GM18517 (cell line): ENCODE results near the gene SLC6A13.
"Not testable (repeated sequence)": the region's sequence is repeated elsewhere in the genome, so short reads cannot be mapped to it uniquely, and the experiment has no call there.

Experiments used
- ATAC-seq: cut with Tn5 transposase; IDR thresholded peaks from one replicate; pipeline ENCODE4 v1.9.1; 2021; ENCODE audit warnings: mild to moderate bottlenecking, moderate library complexity; ENCODE audit not compliant: unreplicated experiment

The SLC6A13 gene

DNA sequence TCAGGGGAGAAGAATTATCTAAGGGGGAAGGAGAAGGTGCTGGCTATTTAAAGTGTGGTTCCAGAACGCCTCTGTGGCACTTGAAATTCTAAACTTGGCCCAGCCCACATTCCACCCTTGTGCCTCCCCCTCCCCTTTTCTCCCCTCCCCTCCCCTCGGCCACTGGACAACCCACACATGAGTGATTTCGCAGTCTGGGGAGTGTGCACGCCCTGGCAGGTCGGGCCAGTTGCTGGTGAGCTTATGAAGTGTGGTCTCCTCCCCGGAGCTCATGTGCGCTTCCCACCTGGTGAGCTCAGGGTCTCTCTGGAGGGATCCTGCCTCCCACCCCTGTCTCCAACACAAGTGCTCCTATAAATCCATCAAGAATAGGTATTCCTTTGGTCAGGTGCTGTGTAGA, at the start of gene SLC6A13:
Gene SLC6A13, minus strand, starts transcription at position 20 of the 400 bp plus-strand sequence. CDS start 2,784 bp downstream, outside the sequence.
- no peak for ATAC-seq

DNA sequence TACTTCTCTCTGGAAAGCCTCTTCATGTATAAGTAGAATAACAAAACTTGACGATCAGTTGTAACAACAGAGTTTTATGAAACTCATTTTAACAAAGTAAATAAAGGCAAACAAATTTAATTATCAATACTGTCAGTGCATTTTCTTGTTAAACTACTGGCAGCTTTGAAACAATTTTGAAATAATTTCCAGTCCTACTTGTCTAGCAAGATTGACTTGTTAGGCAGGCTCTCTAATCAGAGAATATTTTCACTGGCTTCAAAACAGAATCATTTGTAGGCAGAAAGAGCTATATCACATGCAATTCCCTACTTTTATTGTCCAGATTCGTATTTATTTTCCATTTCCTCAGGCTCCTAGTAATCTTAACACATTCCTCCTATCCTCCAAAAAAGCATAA, 45.9 kb upstream of the SLC6A13 start:
- ATAC-seq: no peak

DNA sequence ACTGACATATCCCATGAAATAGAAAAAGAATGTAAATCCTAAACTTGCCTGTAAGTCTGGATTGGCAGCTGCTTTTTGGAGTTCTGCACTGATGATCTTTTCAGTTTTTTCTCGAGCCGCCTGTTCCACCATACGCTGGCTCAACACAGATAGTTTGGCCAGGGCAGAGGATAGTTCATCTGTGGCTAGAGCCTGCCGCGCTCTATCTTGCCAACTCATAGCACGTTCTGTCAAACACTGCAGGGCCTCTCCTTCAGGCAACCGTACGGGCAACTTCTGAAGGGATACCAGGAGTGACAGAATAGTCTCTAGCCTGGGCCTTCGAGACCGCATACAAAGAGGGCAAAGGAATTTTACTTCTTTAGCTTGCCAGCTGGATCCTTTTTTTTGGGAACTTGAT, 44.8 kb upstream of the SLC6A13 start:
- no peak for ATAC-seq

DNA sequence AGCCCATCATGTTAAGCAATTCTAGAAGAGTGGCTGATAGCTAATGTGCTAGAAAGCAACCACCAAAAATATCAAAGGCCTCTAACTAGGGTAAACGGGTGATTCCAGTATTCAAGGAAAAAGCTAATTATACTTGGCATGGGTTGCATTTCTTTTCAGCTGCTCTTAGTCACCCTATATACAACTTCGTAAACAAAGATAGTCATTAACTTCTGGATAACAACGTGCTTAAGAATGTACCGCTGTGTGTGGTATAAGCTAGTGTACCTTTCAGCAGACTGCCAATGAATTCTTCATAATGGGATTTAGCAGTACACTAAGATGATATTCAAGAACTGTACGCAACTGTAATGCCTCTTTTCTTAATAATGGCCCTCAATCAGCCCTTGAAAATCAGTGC, 42.2 kb upstream of the SLC6A13 start:
- ATAC-seq: no peak

DNA sequence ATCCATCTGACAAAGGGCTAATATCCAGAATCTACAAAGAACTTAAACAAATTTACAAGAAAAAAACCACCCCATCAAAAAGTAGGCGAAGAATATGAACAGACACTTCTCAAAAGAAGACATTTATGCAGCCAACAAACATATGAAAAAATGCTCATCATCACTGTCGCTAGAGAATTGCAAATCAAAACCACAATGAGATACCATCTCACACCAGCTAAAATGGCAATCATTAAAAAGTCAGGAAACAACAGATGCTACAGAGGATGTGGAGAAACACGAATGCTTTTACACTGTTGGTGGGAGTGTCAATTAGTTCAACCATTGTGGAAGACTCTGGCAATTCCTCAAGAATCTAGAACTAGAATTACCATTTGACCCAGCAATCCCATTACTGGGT, 40.1 kb upstream of the SLC6A13 start:
- ATAC-seq: not testable (repeated sequence)

DNA sequence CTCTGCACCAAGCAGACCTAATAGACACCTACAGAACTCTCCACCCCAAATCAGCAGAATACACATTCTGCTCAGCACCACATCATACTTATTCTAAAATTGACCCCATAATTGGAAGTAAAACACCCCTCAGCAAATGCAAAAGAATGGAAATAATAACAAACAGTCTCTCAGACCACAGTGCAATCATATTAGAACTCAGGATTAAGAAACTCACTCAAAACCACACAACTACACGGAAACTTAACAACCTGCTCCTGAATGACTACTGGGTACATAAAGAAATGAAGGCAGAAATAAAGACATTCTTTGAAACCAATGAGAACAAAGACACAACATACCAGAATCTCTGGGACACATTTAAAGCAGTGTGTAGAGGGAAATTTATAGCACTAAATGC, 37.5 kb upstream of the SLC6A13 start:
- ATAC-seq: not testable (repeated sequence)

DNA sequence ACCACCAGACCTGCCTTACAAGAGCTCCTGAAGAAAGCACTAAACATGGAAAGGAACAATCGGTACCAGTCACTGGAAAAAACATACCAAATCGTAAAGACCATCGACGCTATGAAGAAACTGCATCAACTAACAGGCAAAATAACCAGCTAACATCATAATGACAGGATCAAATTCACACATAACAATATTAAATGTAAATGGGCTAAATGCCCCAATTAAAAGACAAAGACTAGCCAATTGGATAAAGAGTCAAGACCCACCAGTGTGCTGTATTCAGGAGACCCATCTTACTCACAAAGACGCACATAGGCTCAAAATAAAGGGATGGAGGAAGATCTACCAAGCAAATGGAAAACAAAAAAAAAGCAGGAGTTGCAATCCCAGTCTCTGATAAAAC, 36.9 kb upstream of the SLC6A13 start:
- not testable (repeated sequence) for ATAC-seq

DNA sequence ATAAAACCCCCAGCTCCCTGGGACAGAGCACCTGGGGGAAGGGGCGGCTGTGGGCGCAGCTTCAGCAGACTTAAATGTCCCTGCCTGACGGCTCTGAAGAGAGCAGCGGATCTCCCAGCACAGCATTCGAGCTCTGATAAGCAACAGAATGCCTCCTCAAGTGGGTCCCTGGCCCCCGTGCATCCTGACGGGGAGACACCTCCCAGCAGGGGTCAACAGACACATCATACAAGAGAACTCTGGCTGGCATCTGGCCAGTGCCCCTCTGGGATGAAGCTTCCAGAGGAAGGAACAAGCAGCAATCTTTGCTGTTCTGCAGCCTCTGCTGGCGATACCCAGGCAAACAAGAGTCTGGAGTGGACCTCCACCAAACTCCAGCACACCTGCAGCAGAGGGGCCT, 35.4 kb upstream of the SLC6A13 start:
- ATAC-seq: not testable (repeated sequence)

DNA sequence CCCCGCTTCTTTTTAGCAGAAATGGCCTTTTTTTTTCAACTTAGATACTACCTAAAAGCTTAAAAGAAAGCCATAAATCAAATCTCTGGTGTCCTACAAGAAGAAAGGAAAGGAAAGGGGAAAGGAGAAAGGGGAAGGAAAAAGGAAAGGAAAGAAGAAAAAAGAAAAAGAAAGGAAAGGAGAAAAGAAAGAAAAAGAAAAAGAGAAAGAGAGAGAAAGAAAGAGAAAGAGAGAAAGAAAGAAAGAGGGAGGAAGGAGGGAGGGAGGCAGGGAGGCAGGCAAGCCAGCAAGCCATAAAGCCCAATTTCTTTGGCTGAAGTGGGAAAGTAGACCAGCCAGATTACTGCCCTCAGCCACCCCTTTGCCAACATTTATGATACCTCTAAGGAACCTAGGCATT, 32.5 kb upstream of the SLC6A13 start:
- no peak for ATAC-seq

DNA sequence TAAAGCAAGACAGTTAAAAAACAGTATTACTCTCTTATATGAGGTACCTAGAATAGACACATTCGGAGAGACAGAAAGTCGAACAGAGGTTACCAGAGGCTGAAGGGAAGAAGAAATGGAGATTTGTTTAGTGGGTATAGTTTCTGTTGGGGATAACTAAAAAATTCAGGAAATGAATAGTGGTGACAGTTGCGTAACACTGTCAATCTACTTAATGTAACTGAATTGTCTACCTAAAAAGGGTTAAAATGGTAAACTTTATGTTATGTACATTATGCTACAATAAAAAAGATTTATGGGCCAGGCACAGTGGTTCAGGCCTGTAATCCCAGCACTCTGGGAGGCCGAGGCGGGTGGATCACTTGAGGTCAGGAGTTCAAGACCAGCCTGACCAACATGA, 30.6 kb upstream of the SLC6A13 start:
- no peak for ATAC-seq

DNA sequence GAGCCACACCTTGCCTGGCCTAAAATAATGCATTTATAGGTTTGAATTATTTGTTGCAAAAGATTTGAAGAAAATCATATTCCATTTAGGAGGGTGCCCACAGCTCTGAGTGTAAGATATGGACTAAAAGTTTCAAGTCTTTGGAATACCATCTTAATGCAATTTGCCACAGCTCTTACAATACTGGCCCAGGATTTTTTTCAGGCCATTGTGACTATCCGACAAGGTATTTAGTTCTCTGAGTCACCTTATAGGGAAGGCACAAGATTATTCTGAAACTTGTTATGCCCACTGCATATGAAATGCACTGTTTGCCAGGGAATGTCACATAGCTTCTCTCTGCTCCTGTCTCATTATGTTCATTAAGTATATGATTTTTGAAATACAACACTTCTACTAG, 29.6 kb upstream of the SLC6A13 start:
- no peak for ATAC-seq

DNA sequence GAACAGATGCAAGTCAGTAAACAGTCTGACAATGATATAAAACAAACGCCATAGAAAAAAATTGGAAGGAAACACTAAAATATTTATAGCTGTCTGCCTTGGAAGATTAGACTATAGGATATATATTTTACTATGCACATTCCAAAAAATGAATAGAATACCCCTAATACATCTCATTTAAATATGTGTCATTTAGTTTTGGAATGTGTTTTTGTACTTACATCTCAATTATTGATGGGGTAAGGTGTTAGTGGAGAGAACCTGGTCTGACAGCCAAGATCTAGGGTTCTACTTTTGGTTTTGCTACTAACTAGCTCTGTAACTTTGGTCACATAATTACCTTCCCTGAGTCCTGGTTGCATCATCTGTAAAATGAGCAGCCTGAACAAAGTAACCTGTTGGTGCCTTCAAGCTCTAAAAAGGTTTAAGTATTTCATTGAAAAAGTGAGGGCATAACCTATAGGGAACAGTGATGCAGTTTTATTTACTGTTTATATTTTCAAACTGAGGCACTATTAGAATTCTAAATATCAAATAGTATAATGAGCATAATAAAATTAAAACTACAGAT, 28.6 kb upstream of the SLC6A13 start:
- no peak for ATAC-seq

DNA sequence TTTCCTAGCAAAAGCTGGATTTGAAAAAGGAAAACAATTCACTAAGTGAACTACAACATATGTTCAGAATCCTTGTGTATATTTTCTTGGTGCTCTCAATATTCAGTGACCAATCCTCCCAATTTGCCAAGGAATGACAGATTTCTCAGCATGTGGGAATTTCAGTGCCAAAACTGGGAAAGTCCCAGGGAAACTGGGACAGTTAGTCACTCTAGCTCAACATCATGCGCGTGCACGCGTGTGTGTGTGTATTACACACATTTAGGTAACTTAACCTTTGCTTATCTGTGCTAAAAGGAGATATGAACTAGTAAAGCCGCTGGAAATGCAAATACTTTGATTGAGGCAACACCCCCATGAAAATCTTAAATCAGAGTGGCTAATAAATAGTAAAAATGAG, 26.1 kb upstream of the SLC6A13 start:
- ATAC-seq: no peak

DNA sequence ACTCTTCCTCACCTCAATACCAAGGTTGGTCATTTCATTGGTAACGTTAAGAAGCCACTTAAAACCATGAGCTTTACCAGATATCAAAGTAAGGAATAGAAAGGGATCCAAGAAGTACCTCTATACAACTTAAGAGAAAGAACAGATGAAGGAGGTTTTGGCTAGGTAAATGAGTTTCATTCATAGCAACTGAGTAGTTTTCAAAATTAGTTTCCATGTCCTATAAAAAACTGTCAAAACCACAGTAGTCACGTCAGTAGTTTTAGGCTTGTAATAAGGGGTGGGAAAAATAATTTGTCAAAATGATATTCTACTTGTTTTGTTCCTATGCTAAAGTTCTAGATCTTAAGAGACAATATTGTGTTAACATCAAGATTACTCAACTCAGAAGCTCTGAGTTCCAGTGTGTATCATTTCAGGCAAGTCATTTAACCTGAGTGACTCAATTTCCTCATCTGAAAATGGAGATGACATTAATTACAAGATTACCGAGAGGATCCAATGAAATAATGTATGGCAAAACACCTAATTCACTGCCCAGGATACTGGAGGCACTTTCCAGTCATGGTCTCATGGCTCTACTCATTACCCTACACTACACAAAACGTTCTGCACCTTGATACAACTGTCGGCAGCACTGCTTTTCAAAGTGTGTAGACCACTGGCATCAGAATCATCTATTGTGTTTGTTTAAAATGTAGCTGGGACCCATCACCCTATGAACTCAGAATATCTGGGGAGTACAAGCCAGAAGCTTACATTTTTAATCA, 24.1 kb upstream of the SLC6A13 start:
- no peak for ATAC-seq

DNA sequence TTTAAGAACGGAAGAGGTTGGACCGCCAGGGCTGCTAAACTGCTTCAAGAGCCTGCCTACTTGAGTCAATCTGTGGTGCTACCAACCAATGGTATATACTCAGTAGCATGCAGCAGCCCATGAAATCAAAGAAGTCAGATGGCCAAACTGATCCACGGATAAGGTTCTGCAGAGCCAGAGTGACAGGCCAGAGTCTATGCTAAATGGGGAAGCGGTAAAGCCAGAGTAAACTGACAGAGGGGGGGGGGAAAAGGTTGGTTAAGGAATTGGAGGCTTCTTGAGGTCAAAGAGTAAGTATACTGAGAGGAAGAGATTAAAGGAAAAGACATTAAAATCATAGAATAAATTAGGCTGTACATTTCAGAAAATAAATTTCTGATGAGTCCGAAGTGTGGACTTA, 15.4 kb upstream of the SLC6A13 start:
- no peak for ATAC-seq

DNA sequence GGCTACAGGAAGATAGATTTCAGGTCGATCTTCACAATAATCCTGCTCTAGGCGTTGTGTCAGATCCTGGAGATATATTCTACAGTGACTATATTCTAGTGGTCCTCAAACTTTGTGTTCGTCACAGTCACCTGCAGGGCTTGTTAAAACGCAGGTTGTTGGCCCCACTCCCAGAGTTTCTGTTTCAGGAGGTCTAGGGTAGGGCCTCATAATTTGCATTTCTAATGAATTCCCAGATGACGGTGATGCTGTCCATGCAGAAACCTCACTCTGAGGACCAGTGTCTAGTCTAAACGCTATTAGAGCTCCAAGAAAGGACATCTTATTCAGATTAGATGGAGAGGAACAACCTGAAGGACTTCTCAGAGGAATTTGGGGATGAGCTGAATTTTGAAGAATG, 13.2 kb upstream of the SLC6A13 start:
- no peak for ATAC-seq

DNA sequence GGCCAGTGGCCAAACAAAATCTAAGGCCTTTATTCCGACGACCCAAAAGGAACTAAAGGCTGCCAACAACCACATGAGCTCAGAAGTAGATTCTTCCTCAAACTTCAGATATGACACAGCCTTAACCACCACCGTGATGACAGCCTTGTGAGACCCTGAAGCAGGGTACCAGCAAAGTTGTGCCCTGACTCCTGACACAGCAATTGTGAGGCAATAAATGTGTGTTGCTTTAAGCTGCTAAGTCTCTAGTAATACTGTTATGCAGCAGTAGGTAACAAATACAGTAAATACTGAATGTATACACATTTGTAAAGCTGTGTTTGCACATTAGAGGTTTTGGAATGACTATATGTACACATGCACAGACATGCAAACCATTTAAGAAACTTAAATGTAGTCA, 10.7 kb upstream of the SLC6A13 start:
- ATAC-seq: no peak

DNA sequence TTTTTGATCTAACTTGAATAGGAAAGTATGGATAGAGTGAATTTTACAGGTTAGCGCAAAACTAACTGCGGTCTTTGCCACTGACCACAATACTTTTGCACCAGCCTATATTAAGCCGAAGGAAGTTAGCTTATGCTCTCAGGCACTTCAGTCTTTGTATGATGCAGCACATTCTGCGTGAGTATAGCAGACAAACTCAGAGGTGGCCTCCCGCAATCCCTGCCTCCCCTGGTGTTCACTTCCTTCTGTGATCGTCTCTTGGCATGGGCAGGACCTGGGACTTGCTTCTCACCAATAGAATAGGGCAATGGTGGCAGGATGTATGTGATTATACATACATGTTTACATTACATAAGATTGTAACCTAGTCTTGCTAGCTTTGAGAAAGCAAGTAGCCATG, 10.3 kb upstream of the SLC6A13 start:
- ATAC-seq: no peak

DNA sequence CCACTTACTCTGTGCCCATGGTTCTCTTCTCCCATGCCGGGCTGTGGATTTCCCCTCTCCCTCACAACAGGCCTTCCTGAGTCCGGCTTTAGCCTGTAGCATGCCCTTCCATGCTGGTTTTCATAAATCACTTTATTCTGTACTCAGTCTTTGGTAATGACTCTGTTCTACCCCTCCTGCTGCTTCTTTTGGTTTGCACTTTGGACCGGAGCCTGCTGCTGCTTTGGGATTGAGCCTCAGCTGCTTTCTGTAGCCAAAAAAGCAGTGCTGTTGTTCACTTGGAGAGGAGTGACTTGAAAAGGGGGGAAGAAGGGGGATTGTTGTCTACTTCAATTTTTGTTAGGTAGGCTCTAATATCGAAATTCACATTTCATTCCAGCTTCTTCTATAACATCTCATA, 8.5 kb upstream of the SLC6A13 start:
- no peak for ATAC-seq

DNA sequence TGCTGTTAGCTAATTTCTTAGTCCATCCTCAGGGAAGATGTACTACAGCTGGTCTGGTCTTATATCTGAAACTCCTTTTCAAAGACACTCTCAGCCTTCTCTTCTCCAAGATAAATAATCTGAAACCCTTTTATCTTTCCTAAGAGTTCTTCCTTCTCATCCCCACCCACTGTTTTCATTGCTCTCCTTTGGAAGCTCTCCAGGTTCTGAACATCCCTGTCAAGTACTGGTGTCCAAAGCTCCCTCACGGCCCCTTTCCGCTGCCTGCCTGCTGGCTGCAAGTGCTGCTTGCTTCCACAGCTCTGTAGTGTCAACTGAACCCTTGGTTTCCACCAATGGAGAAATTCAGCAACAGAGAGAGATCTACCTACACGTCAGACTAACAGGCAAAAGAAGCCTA, 6.6 kb upstream of the SLC6A13 start:
- ATAC-seq: no peak

DNA sequence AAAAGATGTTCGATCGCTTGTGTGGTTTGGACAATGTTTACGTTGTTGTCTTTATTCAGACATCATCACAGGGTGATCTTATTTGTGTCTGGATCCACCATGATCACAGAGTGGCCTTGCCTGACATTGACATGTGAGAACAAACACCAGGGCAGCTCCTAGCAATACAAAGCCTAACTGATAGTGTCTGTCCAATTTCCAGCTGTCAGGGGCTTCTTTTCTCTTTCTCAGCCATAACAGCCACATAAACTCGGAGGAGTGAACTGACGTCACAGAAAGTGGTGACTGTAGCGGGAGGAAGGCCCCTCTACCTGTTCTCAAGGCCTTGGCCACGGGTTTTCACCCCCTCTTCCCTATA, 5.8 kb upstream of the SLC6A13 start:
- ATAC-seq: no peak

DNA sequence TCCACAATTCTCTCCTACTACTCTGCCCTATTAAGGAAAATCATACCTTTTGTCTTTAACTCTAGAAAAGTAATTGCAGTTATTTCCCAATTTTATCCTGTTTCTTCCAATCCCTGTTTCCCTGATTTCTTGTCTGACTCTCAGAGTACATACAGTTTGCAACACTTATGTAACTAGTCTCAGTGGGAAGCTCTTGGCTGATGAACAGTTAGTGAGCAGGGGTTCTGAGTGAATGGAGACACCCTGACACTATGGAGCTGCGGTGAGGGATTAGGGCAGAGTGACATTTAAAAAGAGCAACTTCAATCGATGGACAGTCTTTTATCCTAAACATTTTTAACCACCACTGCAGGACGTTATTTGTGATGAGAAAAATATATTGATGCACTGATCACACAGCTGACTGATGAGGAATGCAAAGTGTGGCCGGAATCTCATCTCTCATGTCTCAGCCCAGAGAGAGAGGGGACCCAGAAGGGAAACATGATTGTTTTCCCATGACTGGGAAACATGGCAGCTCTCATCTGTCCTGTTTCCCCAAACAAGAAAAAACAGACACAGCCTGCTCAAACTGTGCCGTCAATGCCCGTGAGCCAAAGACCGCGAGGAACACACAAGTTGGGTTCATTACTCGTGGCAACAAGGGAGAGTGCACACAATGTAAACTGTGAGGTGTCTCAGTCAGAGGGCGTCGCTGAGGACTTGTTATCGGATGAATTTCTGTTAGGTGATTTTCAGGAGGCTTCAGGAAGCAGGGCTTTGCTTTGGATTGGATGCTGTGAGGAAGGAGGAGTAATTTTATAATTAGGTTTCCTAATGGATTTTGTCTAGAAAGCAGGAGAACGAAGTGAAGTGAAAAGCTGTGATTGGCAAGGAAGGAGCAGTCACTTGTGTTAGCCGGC, 5.2 kb upstream of the SLC6A13 start:
- ATAC-seq: no peak
